MCF 10A (cell line): Measurements from ENCODE around the gene TRIB2. TPM values are rescaled to one million over a fixed set of nuclear protein-coding genes. Genes with fewer than 3 reads are reported as not detected.

Source experiments
- BruUV-seq: library from RNA; stranded (reverse); fragments of 400-500 nt; replicated peaks from 2 replicates; lab custom pipeline; 2021; lab: Mats Ljungman, UMichigan
- CTCF ChIA-PET: fragments of 300-600 bp; sonication (Branson Sonifier 250); formaldehyde crosslinking; extraction: SDS; loops from one replicate; lab custom pipeline; 2021; ENCODE audit warnings: antibody characterized with exemption, inconsistent platforms; lab: Yijun Ruan, JAX
- POLR2A ChIA-PET: fragments of 300-600, 350-650 bp; sonication (Branson Sonifier 250); formaldehyde crosslinking; extraction: SDS; loops from one replicate; lab custom pipeline; 2020; ENCODE audit warnings: antibody characterized with exemption, inconsistent platforms; lab: Yijun Ruan, JAX
- DNase-seq: peaks from one replicate; pipeline ENCODE4 v3.0.0-alpha.2; 2018; ENCODE audit not compliant: unreplicated experiment
- H3K27ac Mint-ChIP-seq: one replicate; pipeline ENCODE4 v1.8.0; 2022; ENCODE audit warnings: mild to moderate bottlenecking, low read depth, mixed read lengths; ENCODE audit not compliant: unreplicated experiment
- H3K27me3 Mint-ChIP-seq: one replicate; pipeline ENCODE4 v1.8.0; 2022; ENCODE audit warnings: mixed read lengths; ENCODE audit not compliant: insufficient read depth, unreplicated experiment
- H3K36me3 Mint-ChIP-seq: one replicate; pipeline ENCODE4 v1.8.0; 2022; ENCODE audit warnings: mild to moderate bottlenecking, moderate library complexity, mixed read lengths; ENCODE audit not compliant: insufficient read depth, unreplicated experiment
- H3K4me1 Mint-ChIP-seq: one replicate; pipeline ENCODE4 v1.8.0; 2022; ENCODE audit warnings: mixed read lengths; ENCODE audit not compliant: insufficient read depth, unreplicated experiment
- H3K4me3 Mint-ChIP-seq: one replicate; pipeline ENCODE4 v1.8.0; 2022; ENCODE audit warnings: mild to moderate bottlenecking, moderate library complexity, mixed read lengths; ENCODE audit not compliant: unreplicated experiment
- H3K9me3 Mint-ChIP-seq: one replicate; pipeline ENCODE4 v1.8.0; 2022; ENCODE audit warnings: mixed read lengths; ENCODE audit not compliant: unreplicated experiment
- intact Hi-C: fragments of 100-400 bp; cut with micrococcal nuclease; formaldehyde crosslinking; loops from 2 replicates; pipeline ENCODE4 v1.14.1; 2022
- total RNA-seq: library from RNA; stranded (reverse); gene quantifications from 2 replicates; pipeline ENCODE4 v1.2.3, GENCODE V29; 2022
- TF ChIP-seq, protein P1 (sequence below): fragments of 200-600 bp; IDR thresholded peaks from one replicate; pipeline ENCODE4 v1.8.0; 2022; ENCODE audit warnings: antibody characterized with exemption, mild to moderate bottlenecking; ENCODE audit not compliant: unreplicated experiment

The TRIB2 gene
- total RNA-seq, 1 experiment from 2014 or later, result 12.9 TPM

DNA sequence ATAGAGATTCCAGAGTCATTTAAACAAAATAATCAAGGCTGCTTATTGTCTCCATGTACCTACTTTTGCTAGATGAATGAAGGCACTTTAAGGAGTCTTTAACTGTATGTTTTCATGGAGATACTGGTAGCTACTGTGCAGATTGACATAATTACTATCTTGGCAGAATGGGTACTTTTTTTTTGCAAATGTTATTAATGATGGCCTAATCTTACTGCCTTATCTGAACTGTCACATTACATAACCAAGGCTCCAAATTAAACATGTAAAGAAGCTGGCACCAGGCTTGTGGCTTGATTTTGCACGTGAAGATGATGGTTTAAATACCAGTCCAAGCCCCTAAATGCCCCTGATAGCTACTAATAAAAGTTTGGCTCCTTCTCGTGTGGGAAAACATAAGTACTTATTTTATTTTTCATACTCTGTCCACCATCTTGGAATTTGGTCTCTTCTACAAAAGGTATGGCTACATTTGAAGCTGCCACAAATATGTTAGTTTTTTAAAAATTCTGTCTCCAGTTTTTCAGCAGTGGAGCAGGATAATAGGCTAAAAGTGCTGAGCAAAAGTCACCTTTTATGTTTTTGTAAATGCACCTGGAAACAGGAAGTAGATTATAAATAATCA is 4.1 kb downstream of the TRIB2 start:
- BruUV-seq, result no TSS peak
- H3K27ac Mint-ChIP-seq, result no peak overlapping the region
- TF ChIP-seq, protein P1, sequence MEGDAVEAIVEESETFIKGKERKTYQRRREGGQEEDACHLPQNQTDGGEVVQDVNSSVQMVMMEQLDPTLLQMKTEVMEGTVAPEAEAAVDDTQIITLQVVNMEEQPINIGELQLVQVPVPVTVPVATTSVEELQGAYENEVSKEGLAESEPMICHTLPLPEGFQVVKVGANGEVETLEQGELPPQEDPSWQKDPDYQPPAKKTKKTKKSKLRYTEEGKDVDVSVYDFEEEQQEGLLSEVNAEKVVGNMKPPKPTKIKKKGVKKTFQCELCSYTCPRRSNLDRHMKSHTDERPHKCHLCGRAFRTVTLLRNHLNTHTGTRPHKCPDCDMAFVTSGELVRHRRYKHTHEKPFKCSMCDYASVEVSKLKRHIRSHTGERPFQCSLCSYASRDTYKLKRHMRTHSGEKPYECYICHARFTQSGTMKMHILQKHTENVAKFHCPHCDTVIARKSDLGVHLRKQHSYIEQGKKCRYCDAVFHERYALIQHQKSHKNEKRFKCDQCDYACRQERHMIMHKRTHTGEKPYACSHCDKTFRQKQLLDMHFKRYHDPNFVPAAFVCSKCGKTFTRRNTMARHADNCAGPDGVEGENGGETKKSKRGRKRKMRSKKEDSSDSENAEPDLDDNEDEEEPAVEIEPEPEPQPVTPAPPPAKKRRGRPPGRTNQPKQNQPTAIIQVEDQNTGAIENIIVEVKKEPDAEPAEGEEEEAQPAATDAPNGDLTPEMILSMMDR, result no peak
- ChIA-PET POLR2A (interaction anchor here (0.7 to 1.5 kb wide), 7 partner anchors 8 to 892 kb away, joined by 3 to 5 read pairs (median 4); no protein-coding TSS in a partner anchor), CTCF (interaction anchor here (0.6 to 5.7 kb wide), 8 partner anchors 47 to 892 kb away, joined by 3 to 37 read pairs (median 3); no protein-coding TSS in a partner anchor)
- H3K27me3 Mint-ChIP-seq, result no peaks in the 10 kb centered on the region
- no peaks in the 10 kb centered on the region for H3K9me3 Mint-ChIP-seq
- H3K4me1 Mint-ChIP-seq, result peaks cover 21% of the 10 kb centered on the region
- H3K4me3 Mint-ChIP-seq, result no peak overlapping the region
- H3K36me3 Mint-ChIP-seq, result peaks cover 21% of the 10 kb centered on the region
- intact Hi-C loops, result no loop called here
- DNase-seq, result no peak

- no TSS peak for BruUV-seq
- intact Hi-C loops, result no loop called here
- TF ChIP-seq, protein P1, result no peak
- DNase-seq, result no peak
- no peak overlapping the region for H3K4me3 Mint-ChIP-seq
- peaks cover 23% of the 10 kb centered on the region for H3K36me3 Mint-ChIP-seq
- POLR2A ChIA-PET, result interaction anchor here (0.6 to 1.5 kb wide), 3 partner anchors 147 to 893 kb away, joined by 3 to 5 read pairs (median 5); no protein-coding TSS in a partner anchor
- H3K27ac Mint-ChIP-seq, result no peak overlapping the region
- H3K4me1 Mint-ChIP-seq, result peaks cover 17% of the 10 kb centered on the region
- H3K27me3 Mint-ChIP-seq, result no peaks in the 10 kb centered on the region
- H3K9me3 Mint-ChIP-seq, result no peaks in the 10 kb centered on the region
- CTCF ChIA-PET, result interaction anchor here (0.6 to 5.7 kb wide), 8 partner anchors 209 to 893 kb away, joined by 3 to 37 read pairs (median 3); no protein-coding TSS in a partner anchor
Measured at GRCh38 chr2:12721566-12722446, 5.1 kb downstream of the TRIB2 start.

DNA sequence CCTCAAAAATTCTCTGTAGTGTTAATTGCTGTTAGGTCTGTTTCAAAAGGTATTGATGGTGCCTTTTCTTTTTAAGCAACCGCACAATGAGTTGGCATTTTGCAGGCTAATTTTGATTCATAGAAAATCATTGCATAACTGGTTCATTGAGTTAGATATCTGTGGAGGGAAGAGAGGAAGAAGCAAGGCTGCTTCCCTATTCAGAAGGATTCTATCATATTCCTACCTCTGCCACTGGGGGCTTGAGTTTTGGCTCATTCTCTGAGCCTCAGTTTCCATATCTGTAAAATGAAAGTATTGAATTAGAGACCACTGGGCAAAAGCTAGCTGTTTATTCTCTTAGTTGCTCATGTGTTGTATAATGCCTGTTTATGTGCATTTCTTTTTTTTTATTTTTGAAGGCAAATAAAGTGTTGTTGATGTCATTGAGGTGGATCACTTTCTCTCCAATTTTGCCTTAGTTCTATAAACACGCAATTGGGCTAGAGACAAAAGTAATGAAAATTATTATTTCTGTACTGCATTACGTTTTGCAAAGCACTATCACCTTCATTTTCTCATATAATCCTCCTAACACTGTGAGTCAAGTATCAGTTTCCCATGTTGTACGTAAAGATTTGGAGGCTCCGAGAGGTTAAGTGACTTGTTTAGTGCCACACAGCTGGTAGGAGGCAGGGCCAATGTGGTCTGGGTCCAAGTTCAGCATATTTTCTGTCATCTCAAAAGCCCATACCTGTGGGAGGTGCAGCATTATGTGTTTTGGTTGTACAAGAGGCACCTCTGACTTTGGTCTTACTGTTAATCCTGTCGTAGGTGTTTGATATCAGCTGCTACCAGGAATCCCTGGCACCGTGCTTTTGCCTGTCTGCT is 5.9 kb downstream of the TRIB2 start:
- no TSS peak for BruUV-seq
- TF ChIP-seq, protein P1, result no peak
- Mint-ChIP-seq H3K27me3 (no peaks in the 10 kb centered on the region), H3K36me3 (peaks cover 23% of the 10 kb centered on the region), H3K9me3 (no peaks in the 10 kb centered on the region), H3K27ac (no peak overlapping the region), H3K4me3 (no peak overlapping the region), H3K4me1 (peaks cover 17% of the 10 kb centered on the region)
- ChIA-PET CTCF (interaction anchor here (0.6 to 5.7 kb wide), 5 partner anchors 206 to 294 kb away, joined by 3 to 37 read pairs (median 4); no protein-coding TSS in a partner anchor), POLR2A (no interaction called here)
- intact Hi-C loops, result no loop called here
- DNase-seq, result no peak
